ENCODE data around the gene TYK2.

GRCh38 chr19:10374931-10375330 lies 5.4 kb downstream of the TYK2 start:
- TF ChIP-seq CTCF (IDR thresholded peaks at IDR 0.05; ENCODE audit: low read depth, low read length), result no peak
- no peak for TF ChIP-seq EZH2phosphoT487 (IDR thresholded peaks at IDR 0.05; ENCODE audit: low read depth)
